H1 (cell line): ENCODE measurements around the gene MAP2K5. TPM values are rescaled to one million over a fixed set of nuclear protein-coding genes. Genes with fewer than 3 reads are reported as not detected.

Experiments used
- CTCF ChIA-PET: fragments of 300-600 bp; sonication (Branson Sonifier 250); formaldehyde crosslinking; loops from one replicate; lab custom pipeline; 2021; ENCODE audit not compliant: partially characterized antibody; lab: Charles Lee
- POLR2A ChIA-PET: fragments of 300-600 bp; sonication (Branson Sonifier 250); formaldehyde crosslinking; loops from one replicate; lab custom pipeline; 2021; ENCODE audit warnings: inconsistent platforms; ENCODE audit not compliant: partially characterized antibody; lab: Charles Lee
- DNase-seq, 2 experiments: peaks; one replicate each; pipeline versions ENCODE4 v3.0.0 to v3.0.0-alpha.2; 2010 to 2022; ENCODE audit warnings: low spot score in 2 of 2, low read depth in 1 of 2, mixed read lengths in 1 of 2
- FAIRE-seq: peaks from 2 replicates; lab custom pipeline; 2011; peaks lifted over from hg19 to GRCh38; lab: Jason Lieb, UNC
- H2AFZ ChIP-seq: 2 replicates; pipeline ENCODE4 v1.8.1; 2012; ENCODE audit warnings: low read length, inconsistent platforms
- H2AK5ac ChIP-seq: 2 replicates; pipeline ENCODE4 v1.6.1; 2013; ENCODE audit warnings: low read depth, low read length
- H2BK120ac ChIP-seq: replicated peaks from 2 replicates; pipeline ENCODE3; 2013; ENCODE audit warnings: low read depth, low read length, inconsistent platforms
- H2BK12ac ChIP-seq: 2 replicates; pipeline ENCODE4 v1.6.1; 2013; ENCODE audit warnings: low read depth, low read length
- H2BK15ac ChIP-seq: 2 replicates; pipeline ENCODE4 v1.6.1; 2013; ENCODE audit warnings: low read length
- H2BK20ac ChIP-seq: 2 replicates; pipeline ENCODE4 v1.6.1; 2013; ENCODE audit warnings: low read length
- H2BK5ac ChIP-seq: 2 replicates; pipeline ENCODE4 v1.6.1; 2013; ENCODE audit warnings: low read depth, low read length
- H3K14ac ChIP-seq: 2 replicates; pipeline ENCODE4 v1.6.1; 2013; ENCODE audit warnings: inconsistent platforms; ENCODE audit not compliant: insufficient read length
- H3K18ac ChIP-seq: 2 replicates; pipeline ENCODE4 v1.6.1; 2013; ENCODE audit warnings: low read length; ENCODE audit errors: extremely low read depth
- H3K23ac ChIP-seq: 2 replicates; pipeline ENCODE4 v1.6.1; 2013; ENCODE audit warnings: inconsistent platforms; ENCODE audit not compliant: insufficient read length
- H3K23me2 ChIP-seq: 2 replicates; pipeline ENCODE4 v1.6.1; 2013; ENCODE audit warnings: low read depth, low read length
- H3K27ac ChIP-seq: 2 replicates; pipeline ENCODE4 v1.6.1; 2011; ENCODE audit warnings: low read depth, low read length, inconsistent platforms
- H3K27me3 ChIP-seq, 4 experiments: replicated peaks in 1 of 4; 1 replicate in 1 of 4; 2 replicates in 3 of 4; pipeline versions ENCODE4 v1.6.1 to v1.8.1; 2011 to 2013; ENCODE audit warnings: low read length in 3 of 4, mild to moderate bottlenecking in 3 of 4, inconsistent platforms in 2 of 4, mixed read lengths in 2 of 4, moderate library complexity in 1 of 4; ENCODE audit not compliant: control insufficient read depth in 3 of 4, insufficient read depth in 3 of 4; ENCODE audit errors: extremely low read depth in 1 of 4
- H3K36me3 ChIP-seq, 4 experiments: 2 replicates each; pipeline versions ENCODE4 v1.6.1 to v1.8.1; 2011 to 2013; ENCODE audit warnings: mild to moderate bottlenecking in 4 of 4, low read length in 3 of 4, moderate library complexity in 2 of 4, control low read depth in 1 of 4, inconsistent platforms in 1 of 4; ENCODE audit not compliant: insufficient read depth in 4 of 4, control insufficient read depth in 2 of 4
- H3K4ac ChIP-seq: replicated peaks from 2 replicates; pipeline ENCODE3; 2013; ENCODE audit warnings: low read length, low read depth, mixed read lengths, inconsistent platforms; ENCODE audit not compliant: insufficient read length
- H3K4me1 ChIP-seq, 4 experiments: replicated peaks in 1 of 4; 1 replicate in 1 of 4; 2 replicates in 3 of 4; pipeline versions ENCODE4 v1.6.1 to v1.8.1; 2011 to 2013; ENCODE audit warnings: low read length in 3 of 4, inconsistent platforms in 2 of 4, mixed read lengths in 1 of 4; ENCODE audit not compliant: insufficient read depth in 4 of 4, control insufficient read depth in 3 of 4
- H3K4me2 ChIP-seq, 2 experiments: 2 replicates each; pipeline versions ENCODE4 v1.6.1 to v1.8.1; 2011 to 2013; ENCODE audit warnings: low read depth in 2 of 2, low read length in 2 of 2, control low read depth in 1 of 2, inconsistent platforms in 1 of 2, mild to moderate bottlenecking in 1 of 2; ENCODE audit not compliant: insufficient read depth in 1 of 2
- H3K4me3 ChIP-seq, 4 experiments: fragments of 200-600, 300-600 bp in 1 of 4; sonication (generic), shearing (Covaris generic), sonication (Bioruptor Twin) in 1 of 4; 2 replicates each; pipeline versions ENCODE4 v1.5.1 to v1.8.1; 2011 to 2016; ENCODE audit warnings: low read length in 4 of 4, low read depth in 3 of 4, control low read depth in 2 of 4, inconsistent platforms in 2 of 4, mild to moderate bottlenecking in 2 of 4, mixed read lengths in 1 of 4, moderate library complexity in 1 of 4; ENCODE audit not compliant: insufficient read depth in 2 of 4; ENCODE audit errors: extremely low read depth in 1 of 4
- H3K56ac ChIP-seq: replicated peaks from 2 replicates; pipeline ENCODE3; 2013; ENCODE audit warnings: low read depth, mild to moderate bottlenecking, mixed read lengths, low read length, inconsistent platforms; ENCODE audit not compliant: insufficient read length
- H3K79me1 ChIP-seq: 2 replicates; pipeline ENCODE4 v1.6.1; 2013; ENCODE audit warnings: low read depth, low read length, control low read depth
- H3K79me2 ChIP-seq, 2 experiments: 2 replicates each; pipeline versions ENCODE4 v1.6.1 to v1.8.1; 2012 to 2013; ENCODE audit warnings: low read length in 2 of 2, mild to moderate bottlenecking in 2 of 2, inconsistent platforms in 1 of 2; ENCODE audit not compliant: insufficient read depth in 2 of 2, control insufficient read depth in 1 of 2
- H3K9ac ChIP-seq, 4 experiments: replicated peaks in 1 of 4; 1 replicate in 1 of 4; 2 replicates in 3 of 4; pipeline versions ENCODE4 v1.6.1 to v1.8.1; 2011 to 2013; ENCODE audit warnings: low read depth in 3 of 4, low read length in 3 of 4, control low read depth in 2 of 4, mild to moderate bottlenecking in 2 of 4, moderate library complexity in 2 of 4, inconsistent platforms in 1 of 4; ENCODE audit errors: extremely low read depth in 1 of 4
- H3K9me3 ChIP-seq, 2 experiments: 2 replicates each; pipeline versions ENCODE4 v1.6.1 to v1.8.1; 2012 to 2013; ENCODE audit warnings: mild to moderate bottlenecking in 2 of 2, moderate library complexity in 2 of 2, control low read depth in 1 of 2, inconsistent platforms in 1 of 2, low read depth in 1 of 2, low read length in 1 of 2, mixed read lengths in 1 of 2; ENCODE audit not compliant: insufficient read depth in 2 of 2
- H4K20me1 ChIP-seq, 2 experiments: replicated peaks in 1 of 2; 2 replicates each; pipeline versions ENCODE3 to v1.8.1; 2011 to 2013; ENCODE audit warnings: inconsistent platforms in 2 of 2, low read length in 2 of 2, mild to moderate bottlenecking in 1 of 2; ENCODE audit not compliant: insufficient read depth in 2 of 2, control insufficient read depth in 1 of 2
- H4K5ac ChIP-seq: 2 replicates; pipeline ENCODE4 v1.6.1; 2013; ENCODE audit warnings: low read length, low read depth, mixed read lengths, inconsistent platforms; ENCODE audit not compliant: insufficient read length
- H4K8ac ChIP-seq: 2 replicates; pipeline ENCODE4 v1.8.0; 2013; ENCODE audit warnings: mild to moderate bottlenecking, moderate library complexity, low read length, inconsistent platforms; ENCODE audit not compliant: insufficient read depth; ENCODE audit errors: extremely low read depth
- H4K91ac ChIP-seq: replicated peaks from 2 replicates; pipeline ENCODE3; 2013; ENCODE audit warnings: low read length, mixed read lengths, inconsistent platforms; ENCODE audit not compliant: insufficient read length
- KDM1A ChIP-seq: fragments of 200-600, 300-600 bp; sonication (generic); IDR thresholded peaks from 2 replicates; pipeline ENCODE4 v1.7.1; 2016; ENCODE audit warnings: mild to moderate bottlenecking, low read length, borderline replicate concordance
- SP4 ChIP-seq: IDR thresholded peaks from 2 replicates; pipeline ENCODE4 v1.6.1; 2012; ENCODE audit warnings: low read length, inconsistent platforms
- SRF ChIP-seq: IDR thresholded peaks from 2 replicates; pipeline ENCODE4 v1.6.1; 2011; ENCODE audit warnings: mild to moderate bottlenecking, low read depth, low read length, moderate library complexity
- TAF1 ChIP-seq: IDR thresholded peaks from 2 replicates; pipeline ENCODE4 v1.6.1; 2011; ENCODE audit warnings: mild to moderate bottlenecking, low read depth, low read length
- TAF7 ChIP-seq: optimal IDR thresholded peaks from 2 replicates; pipeline ENCODE3; 2011; ENCODE audit warnings: low read depth, mild to moderate bottlenecking, inconsistent platforms, low read length, moderate library complexity, borderline replicate concordance
- WGBS, 2 experiments: shearing (Covaris generic) in 1 of 2; methylation state at CpG; one replicate each; pipeline versions ENCODE4 v1.1.6 to v1.1.7; 2013 to 2015; ENCODE audit warnings: low lambda C conversion rate in 2 of 2, mixed read lengths in 2 of 2, inconsistent platforms in 1 of 2, low coverage in 1 of 2, missing lambda C conversion rate in 1 of 2; ENCODE audit not compliant: insufficient replicate concordance in 2 of 2, insufficient coverage in 1 of 2, insufficient read length in 1 of 2; ENCODE audit errors: extremely low coverage in 1 of 2, missing lambda C conversion rate in 1 of 2; 5-methylcytosine and 5-hydroxymethylcytosine counted together
- polyA plus RNA-seq, 7 experiments: library from polyadenylated mRNA; depleted of rRNA in 3 of 7; stranded (reverse) in 5 of 7; unstranded in 2 of 7; fragments of >200 nt in 5 of 7; fragments of 200-250 nt in 2 of 7; gene quantifications; 1 replicate in 5 of 7; 2 replicates in 1 of 7; 4 replicates in 1 of 7; pipeline versions ENCODE4 v1.2.1 to v1.2.3, GENCODE V29; 2011 to 2013; ENCODE audit warnings: missing spikeins in 2 of 7, mixed read lengths in 2 of 7
- total RNA-seq: library from RNA; stranded (reverse); fragmentation: NEBNext Ultra II Directional; extraction: Animal tissue kit (Norgen Biotek cat#: 25700); gene quantifications from 2 replicates; pipeline ENCODE4 v1.2.1, GENCODE V29; 2021

Gene MAP2K5
- total and polyA plus RNA-seq, 2 of the 8 experiments (the other 6 are each of a cell fraction or from before 2014, with no cell fraction given): 4.4 to 15.8 TPM

- peaks cover 0 to 5% (median 3%) of the 10 kb centered on the region in 4 experiments; a peak in 4 of 7 replicates for H3K4me1 ChIP-seq
- H2BK5ac ChIP-seq: no peak overlapping the region
- no peak overlapping the region for H3K23ac ChIP-seq
- H4K20me1 ChIP-seq: no peaks in the 10 kb centered on the region
- H3K36me3 ChIP-seq: no peaks in the 10 kb centered on the region
- no peak overlapping the region for H3K27ac ChIP-seq
- H3K79me1 ChIP-seq: no peaks in the 10 kb centered on the region; the same call in 1 of the 2 replicates
- no peaks in the 10 kb centered on the region for H3K27me3 ChIP-seq
- ChIA-PET POLR2A (no interaction called here), CTCF (interaction anchor here (1.5 kb wide), 1 partner anchor 56 kb away, joined by 3 read pairs; no protein-coding TSS in a partner anchor)
- H4K8ac ChIP-seq: no peak overlapping the region
- FAIRE-seq: no peak
- no peaks in the 10 kb centered on the region for H3K23me2 ChIP-seq
- 89% methylated on average over 2 of the region's 2 CpGs; no CpG with 5 or more reads in 1 of the 2 experiments for WGBS, 2 experiments
- H4K5ac ChIP-seq: no peak overlapping the region
- H3K14ac ChIP-seq: no peak overlapping the region
- no peak for DNase-seq
- no peak overlapping the region for H2BK15ac ChIP-seq
- H3K79me2 ChIP-seq: no peaks in the 10 kb centered on the region
- no peak overlapping the region for H3K4ac ChIP-seq
- no peaks in the 10 kb centered on the region for H3K9me3 ChIP-seq
- no peak overlapping the region for H2AK5ac ChIP-seq
- H2BK120ac ChIP-seq: no peak overlapping the region
- H3K4me2 ChIP-seq: no peak overlapping the region
- no peak overlapping the region for H4K91ac ChIP-seq
- no peak overlapping the region for H2BK20ac ChIP-seq
- no peak overlapping the region for H3K4me3 ChIP-seq
- no peak overlapping the region for H2BK12ac ChIP-seq
- no peak overlapping the region for H2AFZ ChIP-seq
- H3K9ac ChIP-seq: no peak overlapping the region
- no peak overlapping the region for H3K56ac ChIP-seq
- H3K18ac ChIP-seq: no peak overlapping the region
- TF ChIP-seq SRF: no peak
- no peak for TF ChIP-seq KDM1A
- TF ChIP-seq TAF1: no peak
- no peak for TF ChIP-seq TAF7
- TF ChIP-seq SP4: no peak
Measured at GRCh38 chr15:67736810-67737209, 194.3 kb downstream of the MAP2K5 start.
